B cell (primary cell): ENCODE data around the gene HMGN4. TPM values are rescaled to one million over a fixed set of nuclear protein-coding genes. Genes with fewer than 3 reads are reported as not detected.

Experiments used
- ATAC-seq: fragments of 200-7000 bp; cut with Tn5 transposase; one replicate; pipeline ENCODE4 v1.10.0; 2021; ENCODE audit warnings: low read depth, mild to moderate bottlenecking, moderate number of reproducible peaks, moderate library complexity
- CTCF ChIA-PET: fragments of 350-600 bp; sonication (Branson Sonifier 250); formaldehyde crosslinking; loops from one replicate; lab custom pipeline; 2021; ENCODE audit warnings: antibody characterized with exemption, inconsistent platforms; lab: Charles Lee
- POLR2A ChIA-PET: fragments of 350-600 bp; sonication (Branson Sonifier 250); formaldehyde crosslinking; loops from one replicate; lab custom pipeline; 2021; ENCODE audit warnings: antibody characterized with exemption; lab: Charles Lee
- DNase-seq: peaks from one replicate; pipeline ENCODE4 v3.0.0; 2013
- H2AFZ ChIP-seq: 2 replicates; pipeline ENCODE4 v1.6.1; 2012; ENCODE audit warnings: mild to moderate bottlenecking, low read depth, low read length; ENCODE audit not compliant: insufficient read depth, poor library complexity, severe bottlenecking
- H3K27ac ChIP-seq, 2 donors: 1 replicate in 1 of 2; 2 replicates in 1 of 2; pipeline ENCODE4 v1.5.1; 2012 to 2013; ENCODE audit warnings: low read length in 2 of 2, mild to moderate bottlenecking in 2 of 2, moderate library complexity in 1 of 2
- H3K27me3 ChIP-seq, 4 experiments: fragments of 200-600 bp in 1 of 4; sonication (generic) in 1 of 4; replicated peaks in 1 of 4; 1 replicate in 2 of 4; 2 replicates in 2 of 4; pipeline versions ENCODE4 v1.6.1 to v1.7.0; 2013 to 2016; ENCODE audit warnings: low read length in 3 of 4, mild to moderate bottlenecking in 2 of 4, mixed read lengths in 1 of 4, moderate library complexity in 1 of 4; ENCODE audit not compliant: insufficient read depth in 4 of 4, control insufficient read depth in 3 of 4; ENCODE audit errors: control extremely low read depth in 1 of 4
- H3K36me3 ChIP-seq, 2 experiments: replicated peaks in 1 of 2; 1 replicate in 1 of 2; 2 replicates in 1 of 2; pipeline versions ENCODE4 v1.6.1 to v1.7.1; 2013; ENCODE audit warnings: low read length in 1 of 2; ENCODE audit not compliant: insufficient read depth in 2 of 2, control insufficient read depth in 1 of 2; ENCODE audit errors: control extremely low read depth in 1 of 2, extremely low read depth in 1 of 2
- H3K4me1 ChIP-seq, 2 donors: fragments of 200-600 bp in 1 of 2; sonication (generic) in 1 of 2; 1 replicate in 1 of 2; 2 replicates in 1 of 2; pipeline versions ENCODE4 v1.5.1 to v1.6.1; 2013 to 2017; ENCODE audit warnings: low read length in 2 of 2; ENCODE audit not compliant: control insufficient read depth in 2 of 2, insufficient read depth in 2 of 2
- H3K4me2 ChIP-seq: replicated peaks from 2 replicates; pipeline ENCODE3; 2012; ENCODE audit warnings: mild to moderate bottlenecking, low read depth, low read length; ENCODE audit not compliant: poor library complexity, severe bottlenecking
- H3K4me3 ChIP-seq, 5 experiments: fragments of 200-600 bp in 1 of 5; sonication (generic) in 1 of 5; 1 replicate in 3 of 5; 2 replicates in 2 of 5; pipeline versions ENCODE4 v1.5.1 to v1.7.0; 2011 to 2016; ENCODE audit warnings: low read length in 4 of 5, mild to moderate bottlenecking in 4 of 5, low read depth in 2 of 5, control low read depth in 1 of 5, moderate library complexity in 1 of 5; ENCODE audit not compliant: insufficient read depth in 1 of 5; ENCODE audit errors: control extremely low read depth in 1 of 5, extremely low read depth in 1 of 5
- H3K79me2 ChIP-seq: fragments of 200-600 bp; sonication (generic); one replicate; pipeline ENCODE4 v1.6.0; 2016; ENCODE audit warnings: low read length; ENCODE audit not compliant: control insufficient read depth, insufficient read depth
- H3K9ac ChIP-seq: fragments of 200-600 bp; sonication (generic); 2 replicates; pipeline ENCODE4 v1.6.1; 2017; ENCODE audit warnings: mild to moderate bottlenecking, low read length, moderate library complexity
- H3K9me3 ChIP-seq, 3 donors: one replicate each; pipeline versions ENCODE4 v1.6.1 to v1.7.1; 2013; ENCODE audit warnings: low read length in 2 of 3; ENCODE audit not compliant: control insufficient read depth in 2 of 3, insufficient read depth in 1 of 3; ENCODE audit errors: control extremely low read depth in 1 of 3
- H4K20me1 ChIP-seq: 2 replicates; pipeline ENCODE4 v1.6.0; 2012; ENCODE audit warnings: mild to moderate bottlenecking, low read length; ENCODE audit not compliant: insufficient read depth, control insufficient read depth, poor library complexity, severe bottlenecking
- H3K27ac Mint-ChIP-seq: one replicate; pipeline ENCODE4 v1.8.0; 2021; ENCODE audit warnings: mixed read lengths
- H3K27me3 Mint-ChIP-seq: one replicate; pipeline ENCODE4 v1.8.0; 2021; ENCODE audit warnings: mixed read lengths
- H3K4me1 Mint-ChIP-seq: one replicate; pipeline ENCODE4 v1.8.0; 2021; ENCODE audit warnings: mixed read lengths
- H3K4me3 Mint-ChIP-seq: one replicate; pipeline ENCODE4 v1.8.0; 2021; ENCODE audit warnings: mixed read lengths
- H3K9me3 Mint-ChIP-seq: one replicate; pipeline ENCODE4 v1.8.0; 2022; ENCODE audit warnings: mixed read lengths; ENCODE audit not compliant: insufficient read depth
- CTCF ChIP-seq: fragments of 200-600 bp; IDR thresholded peaks from one replicate; pipeline ENCODE4 v1.8.0; 2022; ENCODE audit warnings: antibody characterized with exemption, mild to moderate bottlenecking
- EZH2 ChIP-seq: IDR thresholded peaks from 2 replicates; pipeline ENCODE4 v1.6.1; 2012; ENCODE audit warnings: borderline replicate concordance, low read depth, mild to moderate bottlenecking, moderate library complexity, low read length; ENCODE audit not compliant: insufficient read depth, poor library complexity, severe bottlenecking
- intact Hi-C: fragments of 100-400 bp; cut with micrococcal nuclease; formaldehyde crosslinking; loops from one replicate; pipeline ENCODE4 v1.10.0; 2022
- polyA plus RNA-seq: library from polyadenylated mRNA; depleted of rRNA; stranded (reverse); fragments of >200 nt; gene quantifications from 2 replicates; pipeline ENCODE4 v1.2.3, GENCODE V29; 2012
- total RNA-seq, 2 donors: library from RNA; stranded (reverse); fragments of 120-200 nt in 1 of 2; gene quantifications; 1 replicate in 1 of 2; 2 replicates in 1 of 2; pipeline versions ENCODE4 v1.2.3 to v1.2.4, GENCODE V29; 2013 to 2022

Gene HMGN4
- total and polyA plus RNA-seq, 2 donors (not counting 1 experiment from before 2014, with no cell fraction given): 37.7 to 81.1 TPM

GRCh38 chr6:26543953-26544352 lies 5.8 kb downstream of the HMGN4 start:
- CTCF ChIA-PET: interaction anchor here (0.7 kb wide), 1 partner anchor 82 kb away, joined by 3 read pairs; no protein-coding TSS in a partner anchor
- TF ChIP-seq EZH2 (no peak), CTCF (peak; percentile 67)
- peak; percentile 33 for DNase-seq

GRCh38 chr6:26544473-26544872 lies 6.3 kb downstream of the HMGN4 start:
- Mint-ChIP-seq H3K27ac (no peak overlapping the region), H3K27me3 (no peaks in the 10 kb centered on the region), H3K9me3 (no peaks in the 10 kb centered on the region), H3K4me3 (no peak overlapping the region), H3K4me1 (peaks cover 26% of the 10 kb centered on the region)
- H3K9me3 ChIP-seq: no peaks in the 10 kb centered on the region
- H3K4me2 ChIP-seq: no peak overlapping the region
- ChIA-PET POLR2A (no interaction called here), CTCF (interaction anchor here (1.8 kb wide), 1 partner anchor 203 kb away, joined by 5 read pairs; no protein-coding TSS in a partner anchor)
- ATAC-seq (no peak), DNase-seq (no peak)
- H3K36me3 ChIP-seq: peaks cover 0 to 15% of the 10 kb centered on the region in 2 experiments
- H3K4me3 ChIP-seq: no peak overlapping the region
- no peak overlapping the region for H2AFZ ChIP-seq
- peaks cover 23% of the 10 kb centered on the region for H3K79me2 ChIP-seq
- H3K9ac ChIP-seq: no peak overlapping the region
- intact Hi-C loops: no loop called here
- H3K27ac ChIP-seq: no peak overlapping the region
- no peak for TF ChIP-seq CTCF
- TF ChIP-seq EZH2: no peak
- H3K27me3 ChIP-seq: no peaks in the 10 kb centered on the region
- no peaks in the 10 kb centered on the region for H4K20me1 ChIP-seq
- peaks cover 6% of the 10 kb centered on the region in 2 donors for H3K4me1 ChIP-seq

More at GRCh38 chr6:26543953-26544352, 5.8 kb downstream of the HMGN4 start:
- Histone ChIP-seq H3K27ac (no peak overlapping the region), H3K9ac (no peak overlapping the region), H3K27me3 (no peaks in the 10 kb centered on the region), H3K79me2 (peaks cover 28% of the 10 kb centered on the region), H3K36me3 (peaks cover 0 to 15% of the 10 kb centered on the region in 2 experiments), H3K4me3 (no peak overlapping the region), H3K4me1 (peaks cover 11% of the 10 kb centered on the region in 2 donors), H3K4me2 (no peak overlapping the region), H4K20me1 (no peaks in the 10 kb centered on the region), H3K9me3 (no peaks in the 10 kb centered on the region), H2AFZ (no peak overlapping the region)
- no peaks in the 10 kb centered on the region for H3K27me3 Mint-ChIP-seq
- H3K4me1 Mint-ChIP-seq: peaks cover 30% of the 10 kb centered on the region
- POLR2A ChIA-PET: interaction anchor here (0.7 kb wide), 1 partner anchor 212 kb away, joined by 10 read pairs; no protein-coding TSS in a partner anchor
- no peak overlapping the region for H3K27ac Mint-ChIP-seq
- peak; percentile 64 for ATAC-seq
- no peaks in the 10 kb centered on the region for H3K9me3 Mint-ChIP-seq
- H3K4me3 Mint-ChIP-seq: no peak overlapping the region
- intact Hi-C loops: no loop called here
